HG03442 (cell line): ENCODE results near the gene PALB2.
A peak's percentile ranks its signal among the peaks of the same experiment; 100 is the strongest.
"Not testable (repeated sequence)": the region's sequence is repeated elsewhere in the genome, so short reads cannot be mapped to it uniquely, and the experiment has no call there.

Experiments used
- ATAC-seq: cut with Tn5 transposase; IDR thresholded peaks from one replicate; pipeline ENCODE4 v1.9.1; 2021; ENCODE audit warnings: mild to moderate bottlenecking, moderate library complexity; ENCODE audit not compliant: unreplicated experiment

The PALB2 gene

DNA sequence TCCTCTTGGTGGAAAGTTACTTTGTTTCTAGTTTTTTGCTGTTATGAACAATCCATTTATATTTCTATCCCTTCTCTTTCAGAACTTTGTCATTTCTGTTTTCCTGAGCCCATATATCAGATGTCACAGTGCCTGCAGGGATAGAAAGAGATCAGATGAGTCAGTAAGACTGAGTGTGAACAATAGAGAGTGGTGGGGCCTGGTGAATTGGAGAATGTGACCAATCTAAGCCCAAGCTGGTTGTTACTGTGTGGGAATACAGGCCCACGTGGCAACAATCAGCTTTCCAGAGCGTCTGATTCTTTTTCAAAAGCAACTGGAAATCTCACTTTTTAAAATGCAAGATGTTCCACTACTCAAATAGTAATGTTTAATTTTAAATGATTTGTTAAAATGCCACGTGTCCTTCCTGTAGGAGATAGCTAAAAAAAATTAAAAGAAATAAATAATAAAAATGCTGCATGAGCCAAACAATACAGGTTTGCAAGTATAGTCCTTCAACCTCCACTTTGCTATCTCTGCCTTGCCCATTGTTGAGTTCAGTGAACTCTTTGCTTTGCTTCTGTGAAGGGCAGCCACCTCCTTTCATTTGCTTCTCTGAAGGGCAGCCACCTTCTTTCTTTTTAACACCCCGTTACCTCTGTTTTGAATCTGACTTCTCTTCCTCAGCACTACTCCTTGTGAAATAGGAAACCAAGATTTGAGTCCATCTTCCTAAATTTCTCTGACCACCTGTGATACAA lies 9.7 kb upstream of the PALB2 start:
- ATAC-seq = no peak

DNA sequence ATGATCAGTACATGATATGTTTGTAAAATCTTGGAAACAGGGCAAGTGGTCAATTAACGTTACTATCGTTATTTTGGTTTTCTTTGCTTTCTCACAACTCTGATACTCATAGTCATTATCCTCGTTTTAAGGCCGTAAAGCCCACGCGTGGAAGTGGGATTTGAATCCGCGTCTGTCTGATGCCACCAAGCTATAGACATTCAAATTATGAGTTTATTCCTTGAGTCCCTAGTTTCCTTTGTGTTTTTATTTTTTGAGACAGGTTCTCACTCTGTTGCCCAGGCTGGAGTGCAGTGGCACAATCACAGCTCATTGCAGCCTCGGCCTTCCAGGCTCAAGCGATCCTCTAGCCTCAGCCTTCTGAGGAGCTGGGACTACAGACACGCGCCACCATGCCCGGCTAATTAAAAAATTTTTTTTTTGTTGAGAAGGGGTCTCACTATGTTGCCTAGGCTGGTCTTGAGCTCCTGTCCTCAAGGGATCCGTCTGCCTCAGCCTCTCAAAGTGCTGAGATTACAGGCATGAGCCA lies 1.2 kb upstream of the PALB2 start:
- ATAC-seq = no peak

DNA sequence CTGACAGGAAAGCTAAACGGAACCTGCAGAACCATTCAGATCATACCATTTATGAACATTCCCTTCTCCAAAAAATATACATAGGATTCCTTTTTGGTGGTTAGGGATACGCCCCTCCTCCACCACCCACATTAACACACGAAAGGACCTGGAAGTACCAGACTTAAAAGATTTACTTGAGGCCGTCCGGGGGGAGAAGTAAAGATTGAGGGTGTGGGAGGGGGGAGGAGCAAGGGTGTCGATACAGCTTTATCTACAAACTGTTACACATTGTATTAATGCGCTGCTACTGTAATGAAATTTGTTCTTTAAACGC lies 537 bp downstream of the PALB2 start:
- no peak for ATAC-seq

DNA sequence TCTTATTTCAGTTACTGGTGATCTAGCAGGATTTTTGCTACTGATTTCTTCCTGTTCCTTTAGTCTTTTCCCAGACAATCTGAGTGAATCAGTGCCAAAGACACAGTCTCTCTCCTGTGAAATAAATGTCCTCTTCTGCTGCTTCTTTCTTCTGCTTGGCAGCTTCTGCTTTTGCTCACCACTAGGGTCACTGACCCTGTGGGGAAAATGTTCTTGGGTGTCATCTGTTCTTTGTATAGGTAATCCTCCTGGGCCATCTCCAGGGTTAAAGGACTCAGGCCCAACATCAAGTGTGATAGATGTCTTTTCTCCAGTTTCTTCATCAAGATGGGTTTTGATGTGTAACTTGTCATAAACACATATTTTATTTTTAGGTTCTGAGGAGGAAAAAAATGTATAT lies 5.2 kb downstream of the PALB2 start:
- ATAC-seq = no peak

DNA sequence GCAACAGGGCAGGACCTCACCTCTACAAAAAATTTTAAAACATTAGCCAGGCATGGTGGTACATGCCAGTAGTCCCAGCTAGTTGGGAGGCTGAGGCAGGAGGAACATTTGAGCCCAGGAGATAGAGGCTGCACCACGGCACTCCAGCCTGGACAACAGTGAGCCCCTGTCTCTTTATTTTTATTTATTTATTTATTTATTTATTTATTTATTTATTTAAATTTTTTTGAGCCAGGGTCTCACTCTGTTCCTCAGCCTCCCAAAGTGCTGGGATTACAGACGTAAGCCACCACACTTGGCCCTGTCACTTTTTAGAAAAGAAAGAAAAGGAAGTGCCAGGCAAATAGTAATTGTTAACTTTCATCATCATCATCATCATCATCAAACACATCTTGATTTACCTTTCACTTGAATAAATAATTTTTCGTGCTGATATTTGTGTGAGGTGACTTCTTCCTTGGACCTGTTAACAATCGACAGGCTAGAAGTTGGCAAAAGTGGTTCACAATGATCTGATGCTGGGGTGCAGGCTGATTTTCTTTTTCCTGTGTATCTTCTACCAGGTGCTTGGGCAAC lies 6.6 kb downstream of the PALB2 start:
- ATAC-seq = no peak

DNA sequence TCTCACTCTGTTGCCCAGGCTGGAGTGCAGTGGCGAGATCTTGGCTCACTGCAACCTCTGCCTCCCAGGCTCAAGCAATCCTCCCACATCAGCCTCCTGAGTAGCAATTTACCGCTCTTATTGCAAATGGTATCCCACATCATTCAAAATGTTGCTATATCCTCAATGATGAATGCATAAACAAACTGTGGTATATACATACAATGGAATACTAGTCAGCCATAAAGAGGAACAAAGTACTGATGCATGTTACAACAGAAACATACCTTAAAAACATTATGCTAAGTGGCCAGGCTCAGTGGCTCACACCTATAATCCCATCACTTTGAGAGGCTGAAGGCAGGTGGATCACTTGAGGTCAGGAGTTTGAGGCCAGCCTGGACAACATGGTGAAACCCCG lies 9.2 kb downstream of the PALB2 start:
- not testable (repeated sequence) for ATAC-seq

DNA sequence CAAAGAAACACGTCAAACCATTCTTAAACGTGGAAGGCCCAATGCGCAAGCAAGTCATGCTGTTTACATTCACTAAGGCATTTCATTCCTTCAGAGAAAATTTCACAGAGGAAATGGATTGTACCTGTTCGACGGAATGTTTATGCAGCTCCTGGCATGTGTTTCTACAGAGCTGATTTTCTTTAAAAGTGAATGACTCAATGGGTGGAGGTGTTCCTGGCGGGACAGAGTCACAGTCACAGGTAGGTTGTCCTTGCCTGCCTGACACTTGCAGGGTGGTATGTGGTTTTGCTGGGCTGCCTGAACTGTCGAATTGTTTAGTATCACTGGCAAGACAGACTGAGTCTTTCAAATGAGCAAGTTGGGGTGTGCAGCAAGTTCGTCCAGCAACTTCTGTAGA lies 11.6 kb downstream of the PALB2 start:
- no peak for ATAC-seq

DNA sequence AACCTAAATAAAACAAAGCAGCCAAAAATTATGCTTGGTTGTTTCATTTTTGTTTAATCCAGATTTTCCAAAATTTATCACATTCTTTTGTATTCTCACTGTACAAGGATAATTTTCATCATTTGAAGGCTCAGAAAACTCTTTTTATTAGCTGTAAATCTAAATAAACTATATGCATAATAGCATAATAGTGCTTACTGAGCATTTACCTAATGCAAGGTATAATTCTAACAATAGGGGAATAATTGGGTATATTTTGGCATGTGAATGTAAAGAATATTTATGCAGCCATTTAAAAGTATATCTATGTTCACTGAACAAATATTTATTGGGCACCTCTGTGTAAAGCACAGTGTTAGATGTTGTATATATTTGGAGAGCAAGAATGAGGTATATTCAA lies 17.0 kb downstream of the PALB2 start:
- no peak for ATAC-seq

DNA sequence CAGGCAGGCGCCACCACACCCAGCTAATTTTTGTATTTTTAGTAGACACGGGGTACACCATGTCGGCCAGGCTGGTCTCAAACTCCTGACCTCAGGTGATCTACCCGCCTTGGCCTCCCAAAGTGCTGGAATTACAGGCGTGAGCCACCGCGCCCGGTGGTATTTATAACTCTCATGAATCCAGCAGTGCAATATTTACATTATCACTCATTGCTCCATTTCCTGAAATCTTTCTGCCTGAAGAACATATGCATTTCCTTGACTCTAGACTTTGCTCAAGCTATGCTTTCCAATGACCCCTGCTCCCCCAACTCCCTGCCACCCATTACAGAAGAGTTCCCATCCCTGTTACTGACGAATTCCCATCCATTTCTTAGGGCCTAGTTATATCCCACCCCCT lies 25.3 kb downstream of the PALB2 start:
- ATAC-seq = no peak

DNA sequence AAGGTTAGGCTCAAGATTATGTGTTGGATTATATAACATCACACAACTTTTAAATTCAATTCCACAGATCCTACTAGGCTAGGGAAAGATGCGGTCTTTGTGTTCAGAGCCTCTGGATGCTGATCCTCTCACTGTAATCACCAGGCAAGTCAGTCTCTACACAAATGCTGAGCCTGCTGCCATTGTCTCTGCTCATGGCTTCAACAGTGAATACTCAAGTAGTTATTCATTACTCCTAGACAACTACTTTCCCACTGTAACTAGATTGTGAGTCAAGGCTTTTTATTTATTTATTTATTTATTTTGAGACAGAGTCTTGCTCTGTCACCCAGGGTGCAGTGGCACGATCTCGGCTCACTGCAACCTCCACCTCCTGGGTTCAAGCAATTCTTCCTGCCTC lies 29.2 kb downstream of the PALB2 start:
- no peak for ATAC-seq

DNA sequence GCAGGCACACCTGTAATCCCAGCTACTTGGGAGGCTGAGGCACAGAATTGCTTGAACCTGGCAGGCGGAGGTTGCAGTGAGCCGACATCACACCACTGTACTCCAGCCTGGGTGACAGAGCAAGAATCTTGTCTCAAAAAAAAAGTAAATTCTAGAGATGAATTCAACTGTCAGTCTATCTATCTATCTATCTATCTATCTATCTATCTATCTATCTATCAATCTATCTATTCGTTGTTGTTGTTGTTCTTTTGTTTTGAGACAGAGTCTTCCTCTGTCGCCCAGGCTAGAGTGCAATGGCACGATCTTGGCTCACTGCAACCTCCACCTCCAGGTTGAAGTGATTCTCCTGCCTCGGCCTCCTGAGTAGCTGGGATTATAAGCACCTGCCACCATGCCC lies 30.2 kb downstream of the PALB2 start:
- ATAC-seq = not testable (repeated sequence)

DNA sequence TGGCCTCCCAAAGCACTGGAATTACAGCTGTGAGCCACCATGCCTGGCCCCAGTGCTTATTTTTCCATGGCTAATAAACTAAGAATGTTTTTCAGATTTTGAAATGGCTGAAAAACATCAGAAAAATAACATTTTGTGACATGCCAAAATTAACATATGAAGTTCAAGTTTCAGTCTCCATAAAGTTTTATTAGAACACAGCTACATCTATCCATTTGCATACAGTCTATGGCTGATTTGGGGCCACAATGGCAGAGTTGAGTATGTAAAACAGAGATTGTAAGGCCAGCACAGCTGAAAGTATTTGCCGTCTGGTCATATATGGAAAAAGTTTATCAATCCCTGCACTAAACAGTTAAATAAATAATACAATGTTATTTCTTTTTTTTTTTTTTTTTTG lies 31.2 kb downstream of the PALB2 start:
- ATAC-seq = no peak

DNA sequence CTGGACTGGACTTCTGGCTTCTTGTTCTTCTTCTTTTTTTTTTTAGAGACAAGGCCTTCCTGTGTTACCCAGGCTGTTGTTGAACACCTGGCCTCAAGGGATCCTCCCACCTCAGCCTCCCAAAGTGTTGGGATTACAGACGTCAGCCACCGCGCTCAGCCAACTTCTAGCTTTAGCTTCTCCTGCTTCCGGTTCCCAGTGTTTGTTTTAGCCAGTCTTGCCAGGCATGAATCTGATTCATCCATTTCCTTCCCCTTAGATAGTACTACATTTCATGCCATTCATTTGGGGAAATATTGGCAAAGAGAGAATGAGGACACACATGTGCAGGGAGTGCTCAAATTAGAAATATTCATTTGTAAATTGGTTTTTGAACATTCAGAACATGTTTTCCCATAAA lies 32.9 kb downstream of the PALB2 start:
- no peak for ATAC-seq

DNA sequence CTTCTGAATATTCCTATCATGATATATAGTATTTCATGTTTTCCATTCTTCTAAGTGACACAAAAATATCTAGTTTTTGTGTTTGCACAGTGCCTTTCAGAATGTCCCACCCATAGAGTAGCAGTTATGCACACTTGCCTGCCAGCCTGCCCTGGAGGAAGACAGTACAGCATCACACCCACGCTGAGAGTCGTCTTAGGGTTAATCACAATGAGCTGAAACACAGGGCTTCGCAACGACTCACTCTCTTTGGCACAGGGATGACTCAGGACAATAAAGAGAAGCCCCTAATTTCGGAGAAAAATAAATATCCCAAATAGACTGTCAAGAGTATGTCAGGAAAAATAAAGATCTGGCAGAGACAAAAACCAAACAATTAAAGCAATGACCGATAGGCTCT lies 33.4 kb downstream of the PALB2 start:
- no peak for ATAC-seq

DNA sequence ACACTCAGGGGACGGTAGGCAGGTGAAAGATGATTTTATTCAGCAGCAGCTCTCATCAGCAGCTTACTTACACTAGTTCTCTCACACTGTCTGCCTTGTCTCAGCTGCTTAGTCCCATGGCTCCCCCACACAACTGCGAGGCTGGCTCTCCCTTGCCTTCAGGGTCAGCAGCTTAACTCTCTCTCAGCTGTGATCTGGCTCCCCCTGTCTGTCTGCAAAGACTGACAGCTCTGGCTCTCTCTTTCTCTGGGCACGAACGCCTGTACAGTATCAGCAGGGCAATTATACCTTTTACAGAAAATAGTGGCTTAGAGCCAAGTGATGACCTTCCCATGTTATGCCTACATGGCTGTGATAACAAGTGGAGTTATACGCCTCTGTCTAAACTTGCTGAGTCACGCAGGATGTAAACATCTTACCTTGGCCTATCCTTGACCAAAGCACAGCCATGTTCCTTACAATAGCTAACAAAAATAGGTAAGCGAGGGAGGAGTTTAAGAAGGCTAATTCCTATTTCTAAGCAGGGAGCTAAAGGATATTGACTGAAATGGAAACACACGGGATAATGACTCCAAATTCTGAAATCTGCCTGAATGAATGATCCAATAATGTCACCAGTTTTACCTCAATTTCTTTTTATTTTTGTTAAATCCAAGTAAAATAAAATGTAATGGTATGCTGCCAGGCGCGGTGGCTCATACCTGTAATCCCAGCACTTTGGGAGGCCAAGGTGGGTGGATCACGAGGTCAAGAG lies 43.9 kb downstream of the PALB2 start:
- ATAC-seq = no peak

DNA sequence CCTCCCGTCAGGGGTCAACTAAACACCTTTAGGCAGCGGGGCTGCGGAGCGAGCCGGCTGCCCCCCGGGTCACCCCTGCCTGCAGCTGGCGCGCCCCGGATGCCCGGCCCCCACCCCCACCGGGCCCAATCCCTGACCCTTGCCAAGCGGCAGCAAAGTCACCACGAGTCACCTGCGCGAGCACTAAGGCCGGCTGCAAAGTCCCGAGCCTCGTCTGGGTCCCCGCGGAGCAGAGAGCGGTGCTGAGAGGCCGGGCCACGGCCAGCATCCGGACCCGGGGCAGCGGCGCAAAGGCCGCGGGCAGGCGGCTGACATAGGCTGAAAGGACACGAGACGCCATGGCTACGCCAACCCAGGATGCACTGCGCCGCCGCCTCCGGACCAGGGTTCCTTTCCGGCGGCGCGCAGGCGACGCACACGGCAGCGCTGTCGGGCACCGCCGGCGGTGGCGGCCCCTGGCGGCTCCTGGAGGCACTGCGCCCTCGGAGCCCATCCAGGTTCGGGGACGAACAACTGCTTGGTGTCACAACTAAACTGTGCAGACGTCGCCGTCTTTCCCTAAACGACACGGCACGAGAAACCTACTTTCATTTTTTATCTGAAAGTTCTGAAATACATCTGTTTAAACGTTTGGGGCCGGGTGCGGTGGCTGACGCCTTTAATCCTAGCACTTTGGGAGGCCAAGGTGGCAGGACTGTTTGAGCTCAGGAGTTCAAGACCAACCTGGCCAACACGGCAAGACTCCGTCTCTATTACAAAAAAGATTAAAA lies 45.0 kb downstream of the PALB2 start, which contains the start of gene NDUFAB1:
TSS of gene NDUFAB1 (minus strand) at position 366 of the 770 bp plus-strand sequence. CDS start at position 340, 26 bp downstream.
- ATAC-seq = peak; percentile 91

DNA sequence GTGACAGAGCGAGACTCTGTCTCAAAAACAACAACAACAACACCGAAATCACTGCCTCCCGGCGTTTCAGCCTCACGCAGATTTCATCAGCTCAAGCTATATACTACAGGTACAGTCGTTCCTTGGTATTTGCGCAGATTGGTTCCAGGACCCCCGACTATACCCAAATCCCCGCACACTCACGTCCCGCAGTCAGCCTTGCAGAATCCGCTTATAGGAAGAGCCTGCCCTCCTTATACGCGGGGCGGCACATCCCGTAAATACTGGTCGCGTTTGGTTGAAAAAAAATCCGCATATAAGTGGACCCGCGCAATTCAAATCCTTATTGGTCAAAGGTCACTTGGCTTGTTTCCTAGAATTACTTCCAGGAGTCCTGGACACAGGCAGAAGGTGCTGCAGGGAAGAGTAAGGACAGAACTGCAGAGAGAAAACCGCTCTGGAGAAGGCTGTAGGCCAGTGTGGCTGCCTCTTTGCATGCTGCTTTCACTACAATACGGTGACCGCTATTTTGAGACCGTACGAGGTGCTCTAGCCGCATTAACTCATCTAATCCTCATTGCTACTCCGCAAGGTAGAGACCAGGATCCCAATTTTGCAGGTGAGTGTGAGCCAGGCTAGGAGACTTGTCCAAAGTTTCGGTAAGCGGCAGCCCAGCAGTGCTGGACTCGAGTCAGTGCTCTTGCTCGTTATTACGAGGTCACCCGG lies 45.7 kb downstream of the PALB2 start:
- peak; percentile 10 for ATAC-seq

DNA sequence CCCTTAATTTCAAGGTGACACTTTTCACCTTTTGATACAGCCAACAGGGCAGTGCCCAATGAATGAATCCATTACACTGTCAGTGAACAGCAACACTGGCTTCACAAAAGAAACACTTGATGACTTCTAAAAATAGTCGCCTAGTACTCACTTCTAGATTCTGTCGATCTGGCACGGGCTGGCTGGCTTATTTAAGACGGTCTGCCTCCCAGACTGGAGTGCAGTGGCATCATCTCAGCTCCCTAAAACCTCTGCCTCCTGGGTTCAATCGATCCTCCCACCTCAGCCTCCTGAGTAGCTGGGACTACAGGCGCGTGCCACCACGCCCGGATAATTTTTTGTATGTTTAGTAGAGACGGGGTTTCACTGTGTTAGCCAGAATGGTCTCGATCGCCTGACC lies 46.9 kb downstream of the PALB2 start:
- no peak for ATAC-seq

DNA sequence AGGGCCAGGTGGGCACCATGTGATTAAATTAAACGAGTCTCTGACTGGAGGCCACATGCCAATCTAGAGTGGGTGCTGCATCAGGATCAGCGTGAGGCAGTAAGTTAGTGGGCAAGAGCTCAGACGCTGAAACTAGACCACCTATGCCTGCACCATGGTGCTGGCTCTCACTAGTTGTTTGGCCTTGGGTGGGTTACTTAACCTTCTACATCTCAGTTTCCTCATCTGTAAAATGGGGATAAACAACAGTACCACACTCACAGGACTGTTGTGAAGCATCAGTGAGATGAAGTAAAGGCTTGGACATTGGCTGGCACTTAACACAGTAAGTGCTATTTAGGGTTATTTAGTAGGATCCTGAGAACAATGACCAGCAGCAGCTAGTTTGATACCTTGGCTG lies 50.9 kb downstream of the PALB2 start:
- ATAC-seq = no peak

DNA sequence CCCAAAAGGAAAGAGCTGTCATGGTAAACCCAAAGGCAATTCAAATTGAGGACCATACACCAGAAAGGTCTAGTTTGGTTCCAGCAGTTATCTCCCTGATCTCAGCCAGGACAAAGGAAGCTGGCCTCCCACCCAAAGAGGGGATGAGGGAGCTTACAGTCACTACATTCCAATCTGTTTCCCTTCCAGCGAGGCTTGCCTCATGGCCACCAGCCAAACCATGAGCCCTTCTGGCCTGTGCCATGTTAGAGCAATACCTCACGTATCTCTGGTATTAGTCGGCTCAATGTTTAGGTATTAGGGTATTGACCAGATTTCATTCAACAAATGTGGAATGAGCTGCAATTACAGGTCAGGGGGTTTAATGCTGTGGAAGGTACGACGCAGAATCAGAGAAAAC lies 53.4 kb downstream of the PALB2 start:
- no peak for ATAC-seq
